Stomach (tissue), 9 donors: Measurements from ENCODE around the gene DHCR7. TPM values are rescaled to one million over a fixed set of nuclear protein-coding genes. Genes with fewer than 3 reads are reported as not detected.

Source experiments
- DNase-seq, 2 donors: peaks; one replicate each; pipeline versions ENCODE4 v3.0.0 to v3.0.0-alpha.2; 2013 to 2019
- H3K27ac ChIP-seq, 5 donors: fragments of 200-600 bp in 4 of 5; sonication (generic) in 4 of 5; one replicate each; pipeline ENCODE4 v1.5.1; 2013 to 2019; ENCODE audit warnings: mild to moderate bottlenecking in 1 of 5, moderate library complexity in 1 of 5
- H3K27me3 ChIP-seq, 3 donors: fragments of 200-600 bp; sonication (generic); one replicate each; pipeline ENCODE4 v1.5.1; 2017 to 2019; ENCODE audit warnings: mixed run types in 1 of 3
- H3K36me3 ChIP-seq, 4 donors: fragments of 200-600 bp; sonication (generic); 1 replicate in 3 of 4; 2 replicates in 1 of 4; pipeline ENCODE4 v1.5.1; 2016 to 2019
- H3K4me1 ChIP-seq, 4 donors: fragments of 200-600 bp; sonication (generic); one replicate each; pipeline ENCODE4 v1.5.1; 2016 to 2019
- H3K4me3 ChIP-seq, 4 donors: fragments of 200-600 bp; sonication (generic) in 3 of 4; one replicate each; pipeline ENCODE4 v1.5.1; 2016 to 2019; ENCODE audit warnings: mild to moderate bottlenecking in 1 of 4
- H3K9me3 ChIP-seq, 4 donors: fragments of 200-600 bp; sonication (generic); one replicate each; pipeline ENCODE4 v1.5.1; 2016 to 2019
- EP300 ChIP-seq: sonication (generic); formaldehyde crosslinking; IDR thresholded peaks from one replicate; pipeline ENCODE4 v1.6.1; 2017; ENCODE audit warnings: antibody characterized with exemption
- POLR2A ChIP-seq, 4 donors: fragments of 450-650 bp; IDR thresholded peaks; one replicate each; pipeline ENCODE4 v1.6.1; 2016; ENCODE audit warnings: antibody characterized with exemption in 4 of 4, control low read depth in 2 of 4, mild to moderate bottlenecking in 1 of 4, moderate library complexity in 1 of 4
- POLR2AphosphoS5 ChIP-seq, 3 donors: sonication (generic); formaldehyde crosslinking; IDR thresholded peaks; one replicate each; pipeline ENCODE4 v1.6.1; 2016; ENCODE audit warnings: antibody characterized with exemption in 3 of 3
- WGBS, 5 donors: extraction: QIAGEN DNeasy Blood & Tissue Kit in 3 of 5; methylation state at CpG; one replicate each; pipeline versions ENCODE4 v1.1.5 to v1.1.7; 2013 to 2018; 5-methylcytosine and 5-hydroxymethylcytosine counted together
- intact Hi-C: fragments of 100-400 bp; cut with DNase I; formaldehyde crosslinking; loops from one replicate; pipeline ENCODE4 v1.15.1; 2023; ENCODE audit warnings: low total_unique reads
- polyA plus RNA-seq, 3 donors: library from polyadenylated mRNA; stranded (reverse); fragments of 200-250 nt; gene quantifications; one replicate each; pipeline ENCODE4 v1.2.3, GENCODE V29; 2013
- total RNA-seq, 5 donors: library from RNA; depleted of rRNA; stranded (reverse); fragments of >200 nt; gene quantifications; one replicate each; pipeline versions ENCODE4 v1.1.0 to v1.2.3, GENCODE V29; 2014 to 2016
- TF ChIP-seq, protein P1 (sequence below), 7 experiments: fragments of 450-650 bp in 4 of 7; fragments of 200-600 bp in 3 of 7; sonication (generic) in 3 of 7; IDR thresholded peaks; one replicate each; pipeline ENCODE4 v1.5.1; 2016 to 2019; ENCODE audit warnings: antibody characterized with exemption in 7 of 7, control low read depth in 2 of 7, mild to moderate bottlenecking in 1 of 7
- donor health status: healthy with polysubstance abuse.
- donor health status: Bipolar disorder and iron deficiency.
- donor health status: healthy.

The DHCR7 gene
- total and polyA plus RNA-seq, 8 donors = 3.5 to 58.8 (median 15.1) TPM

DNA sequence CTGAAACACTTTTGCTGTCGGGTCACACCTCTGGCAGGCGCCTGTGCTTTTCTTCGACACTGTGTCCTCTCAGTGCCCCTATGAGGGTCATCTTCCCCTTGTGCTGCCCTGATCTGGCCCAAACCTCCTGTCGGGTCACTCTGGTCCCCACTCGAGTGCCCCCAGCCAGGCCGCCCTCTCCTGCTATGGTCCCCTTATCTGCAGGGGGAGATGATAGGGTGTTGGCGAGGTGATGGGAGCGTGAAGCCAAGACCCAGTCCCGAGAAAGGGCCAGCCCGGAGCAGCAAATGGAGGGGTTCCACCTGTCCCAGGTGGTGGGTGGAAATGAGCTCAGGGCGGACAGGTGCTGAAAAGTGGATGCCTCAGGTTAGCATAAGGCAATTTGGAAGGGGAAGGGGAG lies 14.5 kb upstream of the DHCR7 start:
- no peak for DNase-seq
- TF ChIP-seq POLR2A (IDR thresholded peaks at IDR 0.05) (no peak), POLR2AphosphoS5 (IDR thresholded peaks at IDR 0.05) (no peak), EP300 (no peak)
- TF ChIP-seq, protein P1, sequence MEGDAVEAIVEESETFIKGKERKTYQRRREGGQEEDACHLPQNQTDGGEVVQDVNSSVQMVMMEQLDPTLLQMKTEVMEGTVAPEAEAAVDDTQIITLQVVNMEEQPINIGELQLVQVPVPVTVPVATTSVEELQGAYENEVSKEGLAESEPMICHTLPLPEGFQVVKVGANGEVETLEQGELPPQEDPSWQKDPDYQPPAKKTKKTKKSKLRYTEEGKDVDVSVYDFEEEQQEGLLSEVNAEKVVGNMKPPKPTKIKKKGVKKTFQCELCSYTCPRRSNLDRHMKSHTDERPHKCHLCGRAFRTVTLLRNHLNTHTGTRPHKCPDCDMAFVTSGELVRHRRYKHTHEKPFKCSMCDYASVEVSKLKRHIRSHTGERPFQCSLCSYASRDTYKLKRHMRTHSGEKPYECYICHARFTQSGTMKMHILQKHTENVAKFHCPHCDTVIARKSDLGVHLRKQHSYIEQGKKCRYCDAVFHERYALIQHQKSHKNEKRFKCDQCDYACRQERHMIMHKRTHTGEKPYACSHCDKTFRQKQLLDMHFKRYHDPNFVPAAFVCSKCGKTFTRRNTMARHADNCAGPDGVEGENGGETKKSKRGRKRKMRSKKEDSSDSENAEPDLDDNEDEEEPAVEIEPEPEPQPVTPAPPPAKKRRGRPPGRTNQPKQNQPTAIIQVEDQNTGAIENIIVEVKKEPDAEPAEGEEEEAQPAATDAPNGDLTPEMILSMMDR (IDR thresholded peaks at IDR 0.05) = no peak
- 93 to 97% (median 94%) methylated on average over 11 of the region's 11 CpGs for WGBS, 5 donors
- no peaks in the 10 kb centered on the region for H3K27me3 ChIP-seq
- intact Hi-C loops = no loop called here
- H3K4me1 ChIP-seq = no peaks in the 10 kb centered on the region
- no peak overlapping the region for H3K27ac ChIP-seq
- H3K36me3 ChIP-seq = peaks cover 45 to 98% (median 95%) of the 10 kb centered on the region in 4 donors
- H3K9me3 ChIP-seq = no peaks in the 10 kb centered on the region
- no peak overlapping the region for H3K4me3 ChIP-seq

DNA sequence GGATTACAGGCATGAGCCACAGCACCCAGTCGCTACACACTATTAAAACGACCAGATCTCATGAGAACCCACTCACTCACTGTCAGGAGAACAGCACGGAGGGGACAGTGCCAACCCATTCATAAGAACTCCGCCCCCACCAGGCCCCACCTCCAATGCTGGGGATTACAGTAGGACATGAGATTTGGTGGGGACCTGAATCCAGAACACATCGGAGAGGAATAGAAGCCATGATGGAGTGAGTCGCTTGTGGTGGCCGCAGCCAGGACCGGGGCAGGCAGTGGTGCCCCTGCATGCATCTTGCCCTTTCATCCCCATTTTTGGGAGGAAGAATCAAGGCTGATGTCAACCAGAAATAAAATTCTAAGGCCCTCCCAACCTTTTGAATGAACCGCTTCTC lies 13.5 kb upstream of the DHCR7 start:
- Histone ChIP-seq H3K4me1 (no peaks in the 10 kb centered on the region), H3K9me3 (no peaks in the 10 kb centered on the region), H3K27me3 (no peaks in the 10 kb centered on the region), H3K27ac (no peak overlapping the region), H3K36me3 (peaks cover 53 to 98% (median 95%) of the 10 kb centered on the region in 4 donors), H3K4me3 (no peak overlapping the region)
- intact Hi-C loops = no loop called here
- WGBS, 5 donors = 90 to 95% (median 90%) methylated on average over 8 to 9 of the region's 9 CpGs
- no peak for DNase-seq
- TF ChIP-seq EP300 (no peak), POLR2AphosphoS5 (IDR thresholded peaks at IDR 0.05) (no peak), POLR2A (IDR thresholded peaks at IDR 0.05) (no peak)
- TF ChIP-seq, protein P1 (IDR thresholded peaks at IDR 0.05) = no peak

DNA sequence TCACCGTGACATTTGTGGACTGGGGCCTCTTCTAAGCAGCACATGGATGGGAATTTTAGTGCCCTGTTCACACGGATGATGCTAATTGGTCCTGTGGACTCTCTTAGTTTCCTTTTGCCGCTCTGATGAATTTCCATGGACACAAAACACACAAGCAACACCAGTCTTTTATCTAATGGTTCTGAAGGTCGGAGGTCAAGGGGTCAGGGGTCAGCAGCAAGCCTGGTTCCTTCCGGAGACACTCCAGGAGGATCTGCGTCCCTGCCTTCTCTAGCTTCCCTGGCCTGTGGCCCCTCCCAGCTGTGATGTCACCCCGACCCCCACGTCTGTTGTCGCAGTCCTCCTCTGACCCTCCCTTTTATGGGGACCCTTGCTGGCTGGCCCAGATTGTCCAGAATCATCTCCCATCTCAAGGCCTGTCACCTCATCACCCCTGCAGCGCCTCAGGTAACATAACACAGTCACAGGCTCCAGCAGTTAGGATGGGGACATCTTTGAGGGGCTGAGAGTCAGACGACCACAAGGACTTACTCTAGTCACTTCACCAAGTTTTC lies 11.7 kb upstream of the DHCR7 start:
- no peak for TF ChIP-seq EP300
- no peak for TF ChIP-seq POLR2AphosphoS5 (IDR thresholded peaks at IDR 0.05)
- TF ChIP-seq, protein P1 (IDR thresholded peaks at IDR 0.05) = no peak
- no peak for TF ChIP-seq POLR2A (IDR thresholded peaks at IDR 0.05)
- intact Hi-C loops = no loop called here
- no peak for DNase-seq
- Histone ChIP-seq H3K4me3 (no peak overlapping the region), H3K4me1 (peaks cover 0 to 6% (median 2%) of the 10 kb centered on the region in 4 donors), H3K27ac (no peak overlapping the region), H3K9me3 (no peaks in the 10 kb centered on the region), H3K27me3 (no peaks in the 10 kb centered on the region), H3K36me3 (peaks cover 64 to 100% (median 96%) of the 10 kb centered on the region in 4 donors)
- 70 to 82% (median 78%) methylated on average over 11 of the region's 11 CpGs for WGBS, 5 donors

DNA sequence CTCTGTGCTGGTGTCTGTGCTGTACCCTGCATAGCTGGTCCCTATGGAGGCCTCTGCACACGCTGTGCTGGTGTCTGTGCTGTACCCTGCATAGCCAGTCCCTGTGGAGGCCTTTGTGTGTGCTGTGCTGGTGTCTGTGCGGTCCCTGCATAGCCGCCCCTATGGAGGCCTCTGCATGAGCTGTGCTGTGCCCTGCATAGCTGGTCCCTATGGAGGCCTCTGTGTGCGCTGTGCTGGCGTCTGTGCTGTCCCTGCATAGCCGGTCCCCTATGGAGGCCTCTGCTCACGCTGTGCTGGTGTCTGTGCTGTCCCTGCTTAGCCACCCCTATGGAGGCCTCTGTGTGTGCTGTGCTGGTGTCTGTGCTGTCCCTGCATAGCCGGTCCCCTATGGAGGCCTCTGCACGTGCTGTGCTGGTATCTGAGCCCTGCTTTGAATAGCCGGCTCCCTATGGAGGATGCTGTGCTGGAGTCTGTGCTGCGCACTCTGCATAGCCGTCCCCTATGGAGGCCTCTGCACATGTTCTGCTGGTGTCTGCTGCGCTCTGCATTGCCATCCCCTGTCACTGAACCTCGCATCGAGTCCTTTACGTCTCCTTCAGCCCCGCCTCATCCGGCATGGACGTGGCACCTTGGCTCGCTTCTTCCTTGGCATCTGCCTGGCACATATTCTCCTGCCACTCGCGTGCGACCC lies 11.0 kb upstream of the DHCR7 start:
- Histone ChIP-seq H3K27me3 (no peaks in the 10 kb centered on the region), H3K36me3 (peaks cover 65 to 96% (median 94%) of the 10 kb centered on the region in 4 donors), H3K4me3 (no peak overlapping the region), H3K4me1 (peaks cover 1 to 13% (median 8%) of the 10 kb centered on the region in 4 donors), H3K27ac (no peak overlapping the region), H3K9me3 (no peaks in the 10 kb centered on the region)
- no peak for DNase-seq
- WGBS, 5 donors = 90 to 96% (median 93%) methylated on average over 22 to 23 of the region's 23 CpGs
- intact Hi-C loops = no loop called here
- TF ChIP-seq EP300 (no peak), POLR2AphosphoS5 (IDR thresholded peaks at IDR 0.05) (no peak), POLR2A (IDR thresholded peaks at IDR 0.05) (no peak)
- TF ChIP-seq, protein P1 (IDR thresholded peaks at IDR 0.05) = no peak
